ENCODE results near the gene GPRC5A.

Gene GPRC5A

DNA sequence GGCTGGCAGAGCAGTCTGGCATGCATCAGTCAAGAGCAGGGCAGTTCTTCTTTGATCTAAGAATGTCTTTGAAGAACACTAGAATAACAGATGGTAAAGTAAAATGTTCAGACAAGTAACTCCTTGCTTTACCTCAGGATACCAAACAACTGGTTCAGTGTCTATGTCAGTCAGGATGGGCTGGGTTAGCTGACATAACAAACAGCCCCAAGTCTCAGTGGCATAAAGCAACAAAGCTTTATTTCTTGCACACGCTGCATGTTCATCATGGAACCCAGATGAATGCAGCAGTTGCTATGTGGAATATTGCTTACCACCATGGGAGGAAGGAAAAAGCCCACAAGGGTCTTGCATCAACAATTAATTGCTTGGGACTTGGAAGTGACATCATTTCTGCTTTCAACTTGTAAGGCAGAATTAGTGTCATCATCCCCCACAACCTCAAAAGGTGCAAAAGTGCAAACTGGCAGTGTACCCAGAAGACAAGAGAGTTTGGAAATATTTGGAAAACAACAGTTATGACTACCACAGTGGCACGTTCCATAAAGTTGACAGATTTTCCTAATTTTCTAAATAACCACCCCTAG lies 39.4 kb downstream of the GPRC5A start:
- no peak for DNase-seq
- H3K36me3 ChIP-seq (ENCODE audit: control insufficient read depth, insufficient read depth, low read length) = no peaks in the 10 kb centered on the region
- H2BK5ac ChIP-seq (ENCODE audit: low read length) = no peak overlapping the region
- no peak overlapping the region for H3K9ac ChIP-seq (ENCODE audit: low read length)
- no peaks in the 10 kb centered on the region for H3K79me2 ChIP-seq (ENCODE audit: control insufficient read depth, insufficient read depth, low read length)
- no peak overlapping the region for H4K5ac ChIP-seq (ENCODE audit: low read length)
- H3K4me1 ChIP-seq (ENCODE audit: control insufficient read depth, low read depth, low read length) = no peaks in the 10 kb centered on the region
- no CpG with 5 or more reads among the region's 2 CpGs for WGBS (ENCODE audit: extremely low coverage, insufficient coverage, low lambda C conversion rate)
- H2BK15ac ChIP-seq (replicated peaks; ENCODE audit: low read depth) = no peak overlapping the region
- H3K56ac ChIP-seq (ENCODE audit: low read length) = no peak overlapping the region
- no peak overlapping the region for H2AK5ac ChIP-seq (ENCODE audit: low read length)
- no peaks in the 10 kb centered on the region for H3K79me1 ChIP-seq (ENCODE audit: low read length)
- no peak overlapping the region for H3K4me3 ChIP-seq (ENCODE audit: low read length)
- H3K23ac ChIP-seq (ENCODE audit: low read length) = no peak overlapping the region
- H3K4me2 ChIP-seq (ENCODE audit: low read length) = no peak overlapping the region
- H3K18ac ChIP-seq (ENCODE audit: low read length) = no peak overlapping the region
- no peak overlapping the region for H3K27ac ChIP-seq (ENCODE audit: low read depth, low read length)
- H3K27me3 ChIP-seq (ENCODE audit: insufficient read depth, low read length, poor library complexity) = no peaks in the 10 kb centered on the region
- H4K8ac ChIP-seq (ENCODE audit: low read depth, low read length) = no peak overlapping the region
- no peak overlapping the region for H3K4ac ChIP-seq (ENCODE audit: low read depth, low read length)
- H2BK120ac ChIP-seq (ENCODE audit: low read depth, low read length) = no peak overlapping the region

DNA sequence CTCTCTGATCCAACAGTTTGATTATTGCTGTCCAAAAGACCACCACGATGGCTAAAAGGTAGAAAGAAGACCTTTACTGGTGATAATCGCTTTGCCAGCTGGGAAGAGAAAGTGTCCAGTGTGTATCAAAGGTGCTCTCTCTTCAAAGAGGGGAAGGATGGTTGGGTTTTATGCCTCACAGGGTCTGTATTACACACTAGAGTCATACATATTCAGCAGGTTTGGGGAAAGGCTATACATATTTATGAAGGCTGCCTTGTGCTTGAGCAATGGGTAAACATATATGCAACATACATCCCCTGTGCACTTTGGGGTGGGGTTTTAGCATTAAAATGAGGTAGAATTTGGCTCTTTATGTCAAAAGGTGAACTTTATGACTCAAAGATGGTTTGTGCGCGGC lies 42.4 kb downstream of the GPRC5A start:
- DNase-seq = no peak
- Histone ChIP-seq H2BK5ac (ENCODE audit: low read length) (no peak overlapping the region), H3K9ac (ENCODE audit: low read length) (no peak overlapping the region), H3K27ac (ENCODE audit: low read depth, low read length) (no peak overlapping the region), H4K8ac (ENCODE audit: low read depth, low read length) (no peak overlapping the region), H3K79me1 (ENCODE audit: low read length) (no peaks in the 10 kb centered on the region), H3K18ac (ENCODE audit: low read length) (no peak overlapping the region), H3K4ac (ENCODE audit: low read depth, low read length) (no peak overlapping the region), H2AK5ac (ENCODE audit: low read length) (no peak overlapping the region), H3K79me2 (ENCODE audit: control insufficient read depth, insufficient read depth, low read length) (no peaks in the 10 kb centered on the region), H3K4me2 (ENCODE audit: low read length) (no peak overlapping the region), H3K27me3 (ENCODE audit: insufficient read depth, low read length, poor library complexity) (no peaks in the 10 kb centered on the region), H3K4me3 (ENCODE audit: low read length) (no peak overlapping the region), H3K56ac (ENCODE audit: low read length) (no peak overlapping the region), H3K23ac (ENCODE audit: low read length) (no peak overlapping the region), H3K4me1 (ENCODE audit: control insufficient read depth, low read depth, low read length) (no peaks in the 10 kb centered on the region), H3K36me3 (ENCODE audit: control insufficient read depth, insufficient read depth, low read length) (no peaks in the 10 kb centered on the region), H2BK120ac (ENCODE audit: low read depth, low read length) (no peak overlapping the region), H2BK15ac (replicated peaks; ENCODE audit: low read depth) (no peak overlapping the region), H4K5ac (ENCODE audit: low read length) (no peak overlapping the region)
- no CpG with 5 or more reads among the region's 4 CpGs for WGBS (ENCODE audit: extremely low coverage, insufficient coverage, low lambda C conversion rate)

- Histone ChIP-seq H3K4me1 (ENCODE audit: control insufficient read depth, low read depth, low read length) (no peaks in the 10 kb centered on the region), H3K9ac (ENCODE audit: low read length) (no peak overlapping the region), H3K79me1 (ENCODE audit: low read length) (no peaks in the 10 kb centered on the region), H3K4me2 (ENCODE audit: low read length) (no peak overlapping the region), H2BK15ac (replicated peaks; ENCODE audit: low read depth) (no peak overlapping the region), H3K23ac (ENCODE audit: low read length) (no peak overlapping the region), H4K5ac (ENCODE audit: low read length) (no peak overlapping the region), H2BK120ac (ENCODE audit: low read depth, low read length) (no peak overlapping the region), H3K18ac (ENCODE audit: low read length) (no peak overlapping the region), H3K4ac (ENCODE audit: low read depth, low read length) (no peak overlapping the region), H3K4me3 (ENCODE audit: low read length) (no peak overlapping the region), H3K36me3 (ENCODE audit: control insufficient read depth, insufficient read depth, low read length) (no peaks in the 10 kb centered on the region), H3K27ac (ENCODE audit: low read depth, low read length) (no peak overlapping the region), H2AK5ac (ENCODE audit: low read length) (no peak overlapping the region), H3K56ac (ENCODE audit: low read length) (no peak overlapping the region), H4K8ac (ENCODE audit: low read depth, low read length) (no peak overlapping the region), H2BK5ac (ENCODE audit: low read length) (no peak overlapping the region), H3K79me2 (ENCODE audit: control insufficient read depth, insufficient read depth, low read length) (no peaks in the 10 kb centered on the region), H3K27me3 (ENCODE audit: insufficient read depth, low read length, poor library complexity) (no peaks in the 10 kb centered on the region)
- no CpG with 5 or more reads among the region's 8 CpGs for WGBS (ENCODE audit: extremely low coverage, insufficient coverage, low lambda C conversion rate)
- DNase-seq = no peak
These were observed 43.2 kb downstream of the GPRC5A start for GRCh38 chr12:12934556-12934955.

GRCh38 chr12:12936983-12937491 lies 45.7 kb downstream of the GPRC5A start:
- H2BK5ac ChIP-seq (ENCODE audit: low read length) = no peak overlapping the region
- no peaks in the 10 kb centered on the region for H3K79me1 ChIP-seq (ENCODE audit: low read length)
- H3K4me3 ChIP-seq (ENCODE audit: low read length) = no peak overlapping the region
- no peaks in the 10 kb centered on the region for H3K4me1 ChIP-seq (ENCODE audit: control insufficient read depth, low read depth, low read length)
- H2AK5ac ChIP-seq (ENCODE audit: low read length) = no peak overlapping the region
- H3K27me3 ChIP-seq (ENCODE audit: insufficient read depth, low read length, poor library complexity) = no peaks in the 10 kb centered on the region
- no peak for DNase-seq
- WGBS (ENCODE audit: extremely low coverage, insufficient coverage, low lambda C conversion rate) = no CpG with 5 or more reads among the region's 11 CpGs
- no peaks in the 10 kb centered on the region for H3K79me2 ChIP-seq (ENCODE audit: control insufficient read depth, insufficient read depth, low read length)
- H3K9ac ChIP-seq (ENCODE audit: low read length) = no peak overlapping the region
- no peak overlapping the region for H4K5ac ChIP-seq (ENCODE audit: low read length)
- H3K23ac ChIP-seq (ENCODE audit: low read length) = no peak overlapping the region
- no peak overlapping the region for H3K18ac ChIP-seq (ENCODE audit: low read length)
- no peaks in the 10 kb centered on the region for H3K36me3 ChIP-seq (ENCODE audit: control insufficient read depth, insufficient read depth, low read length)
- H3K4me2 ChIP-seq (ENCODE audit: low read length) = no peak overlapping the region
- H2BK120ac ChIP-seq (ENCODE audit: low read depth, low read length) = no peak overlapping the region
- no peak overlapping the region for H3K56ac ChIP-seq (ENCODE audit: low read length)
- no peak overlapping the region for H3K4ac ChIP-seq (ENCODE audit: low read depth, low read length)
- H3K27ac ChIP-seq (ENCODE audit: low read depth, low read length) = no peak overlapping the region
- no peak overlapping the region for H2BK15ac ChIP-seq (replicated peaks; ENCODE audit: low read depth)
- H4K8ac ChIP-seq (ENCODE audit: low read depth, low read length) = no peak overlapping the region

GRCh38 chr12:12938541-12938940 lies 47.2 kb downstream of the GPRC5A start:
- Histone ChIP-seq H3K27ac (ENCODE audit: low read depth, low read length) (no peak overlapping the region), H3K9ac (ENCODE audit: low read length) (no peak overlapping the region), H3K56ac (ENCODE audit: low read length) (no peak overlapping the region), H3K4ac (ENCODE audit: low read depth, low read length) (no peak overlapping the region), H3K4me2 (ENCODE audit: low read length) (no peak overlapping the region), H2BK5ac (ENCODE audit: low read length) (no peak overlapping the region), H4K8ac (ENCODE audit: low read depth, low read length) (no peak overlapping the region), H3K23ac (ENCODE audit: low read length) (no peak overlapping the region), H2BK15ac (replicated peaks; ENCODE audit: low read depth) (no peak overlapping the region), H4K5ac (ENCODE audit: low read length) (no peak overlapping the region), H3K27me3 (ENCODE audit: insufficient read depth, low read length, poor library complexity) (no peaks in the 10 kb centered on the region), H2AK5ac (ENCODE audit: low read length) (no peak overlapping the region), H3K4me3 (ENCODE audit: low read length) (no peak overlapping the region), H3K4me1 (ENCODE audit: control insufficient read depth, low read depth, low read length) (no peaks in the 10 kb centered on the region), H3K79me2 (ENCODE audit: control insufficient read depth, insufficient read depth, low read length) (no peaks in the 10 kb centered on the region), H3K18ac (ENCODE audit: low read length) (no peak overlapping the region), H3K79me1 (ENCODE audit: low read length) (no peaks in the 10 kb centered on the region), H3K36me3 (ENCODE audit: control insufficient read depth, insufficient read depth, low read length) (no peaks in the 10 kb centered on the region), H2BK120ac (ENCODE audit: low read depth, low read length) (no peak overlapping the region)
- no peak for DNase-seq
- WGBS (ENCODE audit: extremely low coverage, insufficient coverage, low lambda C conversion rate) = no CpG with 5 or more reads among the region's 5 CpGs

DNA sequence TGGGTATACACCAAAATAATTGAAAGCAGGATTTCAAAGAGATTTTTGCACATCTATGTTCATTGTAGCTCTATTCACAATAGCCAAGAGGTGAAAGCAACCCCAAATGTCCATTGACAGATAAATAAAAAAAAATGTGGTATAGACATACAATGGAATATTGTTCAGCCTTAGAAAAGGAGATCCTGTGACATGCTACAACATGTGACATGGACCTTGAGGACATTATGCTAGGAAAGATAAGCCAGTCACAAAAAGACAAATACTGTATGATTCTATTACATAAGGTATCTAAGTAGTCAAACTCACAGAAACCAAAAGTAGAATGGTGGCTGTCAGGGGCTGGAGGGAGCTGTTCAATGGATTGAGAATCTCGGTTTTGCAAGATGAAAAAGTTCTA lies 48.5 kb downstream of the GPRC5A start:
- Histone ChIP-seq H3K9ac (ENCODE audit: low read length) (no peak overlapping the region), H4K5ac (ENCODE audit: low read length) (no peak overlapping the region), H2BK5ac (ENCODE audit: low read length) (no peak overlapping the region), H3K4me3 (ENCODE audit: low read length) (no peak overlapping the region), H2AK5ac (ENCODE audit: low read length) (no peak overlapping the region), H3K79me2 (ENCODE audit: control insufficient read depth, insufficient read depth, low read length) (no peaks in the 10 kb centered on the region), H4K8ac (ENCODE audit: low read depth, low read length) (no peak overlapping the region), H3K4me1 (ENCODE audit: control insufficient read depth, low read depth, low read length) (no peaks in the 10 kb centered on the region), H3K56ac (ENCODE audit: low read length) (no peak overlapping the region), H3K4me2 (ENCODE audit: low read length) (no peak overlapping the region), H3K79me1 (ENCODE audit: low read length) (no peaks in the 10 kb centered on the region), H3K18ac (ENCODE audit: low read length) (no peak overlapping the region), H3K4ac (ENCODE audit: low read depth, low read length) (no peak overlapping the region), H2BK120ac (ENCODE audit: low read depth, low read length) (no peak overlapping the region), H3K36me3 (ENCODE audit: control insufficient read depth, insufficient read depth, low read length) (no peaks in the 10 kb centered on the region), H3K27me3 (ENCODE audit: insufficient read depth, low read length, poor library complexity) (no peaks in the 10 kb centered on the region), H3K23ac (ENCODE audit: low read length) (no peak overlapping the region), H3K27ac (ENCODE audit: low read depth, low read length) (no peak overlapping the region), H2BK15ac (replicated peaks; ENCODE audit: low read depth) (no peak overlapping the region)
- DNase-seq = no peak
- WGBS (ENCODE audit: extremely low coverage, insufficient coverage, low lambda C conversion rate) = no CpG with 5 or more reads among the region's 1 CpG

Measured in mesendoderm (in vitro differentiated cells).